ENCODE measurements around the gene RHOB.

Gene RHOB

GRCh38 chr2:20446255-20446916 lies 488 bp upstream of the RHOB start:
- Mint-ChIP-seq H3K4me3 (peak overlapping the region; percentile 76), H3K36me3 (ENCODE audit: insufficient read depth) (peaks cover 14% of the 10 kb centered on the region), H3K27ac (ENCODE audit: low read depth) (peak overlapping the region; percentile 67), H3K9me3 (no peaks in the 10 kb centered on the region), H3K27me3 (no peaks in the 10 kb centered on the region), H3K4me1 (peaks cover 8% of the 10 kb centered on the region)
- DNase-seq (ENCODE audit: low spot score in 2 of 2) (no peak), ATAC-seq (replicated peaks; ENCODE audit: extremely low read depth, poor library complexity, severe bottlenecking) (no peak)

- H3K9me3 Mint-ChIP-seq = no peaks in the 10 kb centered on the region
- H3K4me1 Mint-ChIP-seq = peaks cover 8% of the 10 kb centered on the region
- ATAC-seq (replicated peaks; ENCODE audit: extremely low read depth, poor library complexity, severe bottlenecking) (no peak), DNase-seq (ENCODE audit: low spot score in 2 of 2) (no peak)
- H3K27ac Mint-ChIP-seq (ENCODE audit: low read depth) = peak overlapping the region; percentile 29
- H3K36me3 Mint-ChIP-seq (ENCODE audit: insufficient read depth) = peaks cover 12% of the 10 kb centered on the region
- H3K27me3 Mint-ChIP-seq = peaks cover under 1% of the 10 kb centered on the region
- peak overlapping the region; percentile 76 for H3K4me3 Mint-ChIP-seq
Measured at GRCh38 chr2:20447437-20448245, 767 bp downstream of the RHOB start.

- no peak for ATAC-seq (replicated peaks; ENCODE audit: extremely low read depth, poor library complexity, severe bottlenecking)
- Mint-ChIP-seq H3K27ac (ENCODE audit: low read depth) (peak overlapping the region; percentile 29), H3K27me3 (peaks cover 8% of the 10 kb centered on the region), H3K36me3 (ENCODE audit: insufficient read depth) (peaks cover 12% of the 10 kb centered on the region), H3K4me1 (peaks cover 8% of the 10 kb centered on the region), H3K9me3 (no peaks in the 10 kb centered on the region), H3K4me3 (peak overlapping the region; percentile 76)
- no peak for DNase-seq (ENCODE audit: low spot score in 2 of 2)
Measured at GRCh38 chr2:20448246-20448976, 1.5 kb downstream of the RHOB start.

GRCh38 chr2:20448977-20449306 lies 2.1 kb downstream of the RHOB start:
- Mint-ChIP-seq H3K27ac (ENCODE audit: low read depth) (no peak overlapping the region), H3K9me3 (no peaks in the 10 kb centered on the region)
- no peak for DNase-seq (ENCODE audit: low spot score in 2 of 2)

GRCh38 chr2:20449501-20450200 lies 2.8 kb downstream of the RHOB start:
- no peak for ATAC-seq (replicated peaks; ENCODE audit: extremely low read depth, poor library complexity, severe bottlenecking)
- H3K4me3 Mint-ChIP-seq = peak overlapping the region; percentile 13
- H3K4me1 Mint-ChIP-seq = peaks cover 8% of the 10 kb centered on the region
- peaks cover 20% of the 10 kb centered on the region for H3K27me3 Mint-ChIP-seq
- H3K9me3 Mint-ChIP-seq = no peaks in the 10 kb centered on the region
- no peak overlapping the region for H3K27ac Mint-ChIP-seq (ENCODE audit: low read depth)
- DNase-seq (ENCODE audit: low spot score in 2 of 2) = no peak
- H3K36me3 Mint-ChIP-seq (ENCODE audit: insufficient read depth) = peaks cover 12% of the 10 kb centered on the region

More at GRCh38 chr2:20448977-20449306, 2.1 kb downstream of the RHOB start:
- H3K27me3 Mint-ChIP-seq = peaks cover 14% of the 10 kb centered on the region
- H3K4me3 Mint-ChIP-seq = peak overlapping the region; percentile 76
- no peak for ATAC-seq (replicated peaks; ENCODE audit: extremely low read depth, poor library complexity, severe bottlenecking)
- H3K36me3 Mint-ChIP-seq (ENCODE audit: insufficient read depth) = peaks cover 12% of the 10 kb centered on the region
- peaks cover 8% of the 10 kb centered on the region for H3K4me1 Mint-ChIP-seq

GRCh38 chr2:20450201-20450999 lies 3.5 kb downstream of the RHOB start:
- ATAC-seq (replicated peaks; ENCODE audit: extremely low read depth, poor library complexity, severe bottlenecking) (no peak), DNase-seq (ENCODE audit: low spot score in 2 of 2) (no peak)
- Mint-ChIP-seq H3K4me1 (peaks cover 8% of the 10 kb centered on the region), H3K9me3 (no peaks in the 10 kb centered on the region), H3K27me3 (peaks cover 27% of the 10 kb centered on the region), H3K36me3 (ENCODE audit: insufficient read depth) (peaks cover 9% of the 10 kb centered on the region), H3K27ac (ENCODE audit: low read depth) (no peak overlapping the region), H3K4me3 (no peak overlapping the region)

- no peak for DNase-seq (ENCODE audit: low spot score in 2 of 2)
- H3K4me3 Mint-ChIP-seq = no peak overlapping the region
Measured at GRCh38 chr2:20451000-20451290, 4.1 kb downstream of the RHOB start.

GRCh38 chr2:20451341-20451740 lies 4.5 kb downstream of the RHOB start:
- Mint-ChIP-seq H3K4me3 (no peak overlapping the region), H3K36me3 (ENCODE audit: insufficient read depth) (peaks cover 8% of the 10 kb centered on the region), H3K9me3 (no peaks in the 10 kb centered on the region), H3K27ac (ENCODE audit: low read depth) (no peak overlapping the region), H3K4me1 (peaks cover 8% of the 10 kb centered on the region), H3K27me3 (peaks cover 32% of the 10 kb centered on the region)
- ATAC-seq (replicated peaks; ENCODE audit: extremely low read depth, poor library complexity, severe bottlenecking) (no peak), DNase-seq (ENCODE audit: low spot score in 2 of 2) (no peak)

More at GRCh38 chr2:20451000-20451290, 4.1 kb downstream of the RHOB start:
- Mint-ChIP-seq H3K27me3 (peaks cover 32% of the 10 kb centered on the region), H3K27ac (ENCODE audit: low read depth) (no peak overlapping the region), H3K9me3 (no peaks in the 10 kb centered on the region), H3K4me1 (peaks cover 8% of the 10 kb centered on the region), H3K36me3 (ENCODE audit: insufficient read depth) (peaks cover 9% of the 10 kb centered on the region)
- ATAC-seq (replicated peaks; ENCODE audit: extremely low read depth, poor library complexity, severe bottlenecking) = no peak

GRCh38 chr2:20451761-20452499 lies 5.1 kb downstream of the RHOB start:
- Mint-ChIP-seq H3K4me3 (no peak overlapping the region), H3K36me3 (ENCODE audit: insufficient read depth) (peaks cover 4% of the 10 kb centered on the region), H3K27me3 (peaks cover 35% of the 10 kb centered on the region), H3K9me3 (no peaks in the 10 kb centered on the region), H3K27ac (ENCODE audit: low read depth) (no peak overlapping the region), H3K4me1 (peaks cover 8% of the 10 kb centered on the region)
- ATAC-seq (replicated peaks; ENCODE audit: extremely low read depth, poor library complexity, severe bottlenecking) (no peak), DNase-seq (ENCODE audit: low spot score in 2 of 2) (no peak)

- Mint-ChIP-seq H3K36me3 (ENCODE audit: insufficient read depth) (peaks cover 3% of the 10 kb centered on the region), H3K27me3 (peaks cover 40% of the 10 kb centered on the region), H3K27ac (ENCODE audit: low read depth) (no peak overlapping the region), H3K9me3 (no peaks in the 10 kb centered on the region), H3K4me1 (peaks cover 7% of the 10 kb centered on the region), H3K4me3 (no peak overlapping the region)
- DNase-seq (ENCODE audit: low spot score in 2 of 2) (no peak), ATAC-seq (replicated peaks; ENCODE audit: extremely low read depth, poor library complexity, severe bottlenecking) (no peak)
Measured at GRCh38 chr2:20452551-20452950, 5.7 kb downstream of the RHOB start.

GRCh38 chr2:20453087-20453486 lies 6.2 kb downstream of the RHOB start:
- H3K4me3 Mint-ChIP-seq = no peak overlapping the region
- peaks cover 2% of the 10 kb centered on the region for H3K4me1 Mint-ChIP-seq
- ATAC-seq (replicated peaks; ENCODE audit: extremely low read depth, poor library complexity, severe bottlenecking) (no peak), DNase-seq (ENCODE audit: low spot score in 2 of 2) (no peak)
- no peaks in the 10 kb centered on the region for H3K9me3 Mint-ChIP-seq
- H3K27ac Mint-ChIP-seq (ENCODE audit: low read depth) = no peak overlapping the region
- peaks cover 40% of the 10 kb centered on the region for H3K27me3 Mint-ChIP-seq
- H3K36me3 Mint-ChIP-seq (ENCODE audit: insufficient read depth) = peaks cover 2% of the 10 kb centered on the region

Data from central memory CD8-positive, alpha-beta T cell (primary cell).